CD4-positive, alpha-beta T cell treated with Interleukin-12 subunit alpha and Interleukin-12 subunit beta, for 1 hour (primary cell): Measurements from ENCODE around the gene BPGM.

Source experiments
- DNase-seq: peaks from one replicate; pipeline ENCODE4 v3.0.0-alpha.2; 2020

BPGM gene

DNA sequence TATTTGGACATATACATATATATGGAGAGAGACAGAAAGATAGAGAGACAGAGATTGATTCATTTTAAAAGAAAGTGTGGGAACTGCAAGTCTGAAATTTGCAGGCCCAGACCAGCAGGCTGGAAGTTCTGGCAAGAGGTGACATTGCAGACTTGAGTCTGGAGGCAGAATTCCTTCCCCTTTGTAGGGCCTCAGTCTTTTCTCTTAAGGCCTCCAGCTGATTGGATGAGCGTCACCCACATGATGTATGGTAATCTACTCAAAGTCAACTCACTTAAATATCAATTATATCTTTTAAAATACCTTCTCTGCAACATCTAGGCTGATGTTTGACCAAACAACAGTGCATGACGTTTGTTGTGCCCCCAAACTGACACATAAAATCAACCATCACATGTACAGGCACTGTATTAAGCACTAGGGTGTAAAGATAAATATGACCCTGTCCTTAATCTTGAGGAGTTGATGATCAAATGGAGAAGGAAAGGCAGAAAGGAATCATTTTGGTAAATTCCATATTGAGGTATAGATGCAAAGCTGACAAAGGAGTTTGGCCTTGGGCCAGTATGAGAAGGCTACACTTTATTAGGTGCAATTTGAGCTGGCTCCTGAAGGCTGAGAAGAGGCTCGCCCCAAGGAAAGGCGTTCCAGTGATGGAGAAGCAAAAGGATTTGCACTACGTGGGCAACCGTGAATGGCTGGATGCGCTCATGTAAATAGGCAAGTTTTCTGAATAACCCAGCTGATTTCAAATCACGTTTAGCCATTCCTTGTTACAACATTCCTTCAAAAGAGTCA, 52.6 kb downstream of the BPGM start:
- DNase-seq, result no peak

DNA sequence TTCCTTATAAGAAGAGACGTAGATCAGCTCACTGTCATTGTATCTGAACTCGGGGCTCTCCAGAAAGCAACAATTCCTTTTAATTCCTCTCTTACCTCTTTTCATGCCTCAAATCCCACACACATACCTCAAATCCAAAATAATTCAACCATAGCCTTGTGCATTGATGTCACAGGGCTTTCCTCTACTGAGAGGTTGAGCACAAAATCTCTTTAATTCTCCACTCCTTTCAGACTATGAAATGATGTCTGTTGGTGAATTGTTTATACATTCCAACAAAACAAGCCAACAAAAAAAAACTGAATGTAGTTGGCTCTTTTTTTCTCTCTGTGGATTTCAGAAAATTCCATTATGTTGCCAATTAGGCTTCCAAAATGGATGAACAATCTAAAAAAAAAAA, 53.2 kb downstream of the BPGM start:
- DNase-seq, result no peak

DNA sequence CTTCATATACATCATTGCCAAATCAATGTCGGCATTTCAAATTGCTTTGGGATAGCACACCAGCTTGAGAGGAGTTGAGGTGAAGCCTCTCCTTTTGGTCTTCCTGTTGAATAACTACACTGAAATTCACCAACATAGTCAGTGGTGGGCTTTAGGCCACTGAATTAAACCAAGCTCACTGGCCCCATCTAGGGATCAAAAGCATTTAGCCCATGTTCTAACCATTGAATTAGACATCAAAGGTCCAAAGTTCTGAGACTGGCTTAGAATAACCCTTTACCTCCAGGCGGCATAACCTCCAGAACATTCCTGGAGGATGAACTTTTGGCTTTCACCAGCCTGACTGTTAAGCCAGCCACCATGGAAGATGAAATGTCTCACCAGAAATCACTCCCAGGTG, 54.6 kb downstream of the BPGM start:
- DNase-seq, result peak; percentile 46

DNA sequence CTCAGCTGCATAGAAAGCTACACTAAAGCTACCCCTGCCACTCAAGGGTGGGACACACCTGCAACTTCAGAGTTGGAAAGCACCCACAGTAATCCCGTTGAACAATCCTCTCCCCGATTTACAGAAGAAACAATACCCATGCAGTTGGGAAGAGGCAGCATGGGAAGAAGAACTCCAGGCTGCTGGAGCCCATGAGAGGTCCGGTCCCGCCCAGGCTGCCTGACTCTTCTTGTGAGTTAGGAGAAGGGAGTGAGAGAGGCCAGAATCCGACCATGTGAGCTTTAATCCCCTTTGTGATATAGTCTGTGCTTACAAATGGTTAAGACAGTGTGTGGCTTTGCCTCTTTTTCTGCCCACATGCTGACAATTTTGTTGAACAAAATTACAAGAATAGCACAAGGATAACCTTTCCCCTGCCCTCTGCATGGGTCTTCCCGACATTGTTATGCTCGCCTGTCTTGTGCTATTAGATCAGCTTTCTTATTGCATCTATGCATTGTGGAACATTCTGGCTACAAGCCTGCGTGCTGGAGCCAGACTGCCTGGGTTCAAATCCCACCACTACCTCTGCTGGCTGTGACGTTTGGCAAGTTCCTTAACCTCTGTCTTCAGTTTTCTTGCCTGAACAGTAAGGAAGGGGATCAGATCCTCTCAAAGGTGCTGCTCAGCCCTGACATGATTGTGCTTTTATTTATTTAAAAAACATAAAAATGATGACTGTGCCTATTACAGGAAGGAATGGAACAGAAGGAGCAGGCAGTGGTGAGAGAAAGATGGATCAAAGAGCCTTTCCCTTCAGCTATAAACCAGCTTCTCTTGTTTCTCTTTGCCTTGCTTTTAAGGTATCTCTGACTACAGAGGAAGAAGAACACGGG, 56.0 kb downstream of the BPGM start:
- no peak for DNase-seq

DNA sequence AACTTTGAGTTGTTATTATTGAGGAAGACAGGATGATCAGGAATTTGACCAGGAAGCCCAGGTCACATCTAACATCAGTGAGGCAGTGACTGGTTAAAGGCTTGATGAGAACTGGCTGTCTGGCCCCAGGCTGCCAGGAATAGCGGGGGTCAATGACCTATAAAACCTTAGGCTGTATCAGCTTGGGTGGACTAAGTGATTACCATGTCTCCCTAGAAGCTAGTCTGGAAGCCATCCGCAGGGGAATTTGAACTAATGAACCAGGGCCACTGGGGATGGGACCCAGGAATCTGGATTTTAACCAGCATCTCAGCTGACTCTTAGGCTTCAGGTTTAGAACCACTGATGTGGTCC, 56.6 kb downstream of the BPGM start:
- no peak for DNase-seq

DNA sequence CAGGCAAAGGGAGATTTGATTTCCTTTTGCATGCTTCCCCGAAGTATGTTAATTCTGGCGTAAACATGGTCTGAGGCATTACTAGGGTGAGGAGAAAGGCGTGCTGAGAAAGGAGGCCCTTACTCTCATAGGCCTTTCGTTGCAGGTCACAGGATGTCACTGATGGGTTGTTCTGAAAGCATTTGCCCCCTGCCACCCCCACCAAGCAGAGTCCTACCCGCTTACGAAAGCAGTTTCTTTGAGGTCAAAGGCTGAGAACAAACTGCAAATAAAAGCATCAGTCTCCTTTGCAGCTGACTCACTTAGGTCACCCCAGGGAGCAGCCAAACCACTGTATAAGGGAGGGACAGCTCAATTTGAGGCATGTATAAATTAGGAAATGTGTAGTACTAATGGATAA, 57.1 kb downstream of the BPGM start:
- no peak for DNase-seq

DNA sequence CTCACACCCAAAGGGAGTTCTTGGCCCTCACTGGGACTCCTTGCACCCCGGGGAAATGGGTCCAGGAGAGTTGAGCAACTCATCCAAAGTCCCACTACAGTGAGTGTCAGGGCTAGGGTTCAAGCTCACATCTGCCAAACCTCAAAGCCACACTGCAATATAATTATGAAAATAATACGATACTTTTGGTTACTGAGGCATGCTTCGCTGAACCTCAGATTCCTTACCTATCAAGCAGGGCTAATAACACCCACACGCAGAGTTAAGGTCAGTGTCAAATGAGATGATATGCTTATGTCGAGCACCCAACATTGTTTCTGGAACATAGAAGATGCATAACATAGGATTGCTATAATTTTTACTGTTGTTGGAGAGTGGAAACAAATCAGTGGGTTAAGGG, 58.2 kb downstream of the BPGM start:
- DNase-seq, result no peak

DNA sequence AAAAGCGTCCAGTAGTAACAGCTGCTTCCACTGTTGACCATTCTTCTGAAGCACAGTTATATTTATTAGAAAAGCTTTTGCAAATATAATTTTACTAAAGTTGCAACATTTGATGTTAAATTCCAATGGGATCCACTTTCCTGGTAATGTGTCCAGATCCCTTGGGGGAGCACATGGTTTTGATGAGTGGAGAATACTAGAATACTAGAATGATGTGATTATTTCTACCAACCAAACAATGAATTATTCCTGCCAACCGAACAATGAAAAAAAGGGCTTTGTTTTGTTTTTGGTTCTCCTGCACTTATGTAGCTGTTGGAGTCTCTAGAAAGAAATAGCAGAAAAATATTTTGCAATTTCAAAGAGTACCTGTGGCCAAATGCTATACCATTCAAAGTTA, 59.1 kb downstream of the BPGM start:
- DNase-seq, result no peak

DNA sequence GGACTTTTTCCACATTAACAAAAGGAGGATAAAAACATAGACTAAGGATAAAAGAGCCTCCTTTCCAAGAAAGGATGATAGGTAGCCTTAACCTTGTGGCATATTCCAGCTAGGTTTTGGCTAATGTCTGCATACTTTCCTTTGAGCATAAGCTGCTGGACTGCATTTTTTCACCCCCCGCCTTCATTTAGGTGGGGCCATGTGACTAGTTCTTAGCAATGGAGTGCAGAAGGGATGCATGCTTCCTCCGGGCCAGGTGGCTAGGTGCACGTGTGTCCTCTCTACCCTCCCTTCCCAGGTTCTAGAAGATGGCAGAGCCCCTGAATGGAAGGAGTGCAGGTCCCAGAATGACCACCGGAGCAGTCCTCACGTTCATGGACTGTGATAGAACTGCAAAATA, 59.8 kb downstream of the BPGM start:
- no peak for DNase-seq

DNA sequence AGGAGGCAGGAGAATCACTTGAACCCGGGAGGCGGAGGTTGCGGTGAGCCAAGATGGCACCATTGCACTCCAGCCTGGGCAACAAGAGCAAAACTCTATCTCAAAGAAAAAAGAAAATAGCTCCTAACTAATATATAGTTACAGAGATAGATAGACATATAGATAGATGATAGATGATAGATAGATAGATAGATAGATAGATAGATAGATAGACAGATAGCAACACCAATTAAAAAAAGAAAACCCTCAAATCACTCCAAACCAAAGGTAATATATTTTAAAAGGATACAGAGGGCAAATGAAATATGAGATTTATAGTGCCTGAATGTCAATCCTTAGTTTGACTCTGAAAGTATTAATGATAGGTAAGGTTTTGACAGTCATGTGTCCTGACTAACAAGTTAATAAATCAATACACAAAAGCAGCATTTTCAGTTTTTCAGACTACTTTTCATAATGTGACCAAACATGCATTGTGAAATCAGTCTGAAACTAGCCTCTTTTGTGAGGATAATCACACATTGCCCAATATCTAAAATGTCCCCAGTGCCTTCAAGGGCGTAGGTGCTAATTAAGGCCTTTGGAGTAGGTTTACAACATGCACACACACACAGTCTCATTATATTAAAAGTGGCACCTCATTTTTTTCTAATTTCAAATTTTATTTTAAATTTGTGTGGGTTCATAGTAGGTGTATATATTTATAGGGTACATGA, 61.2 kb downstream of the BPGM start:
- DNase-seq, result no peak

DNA sequence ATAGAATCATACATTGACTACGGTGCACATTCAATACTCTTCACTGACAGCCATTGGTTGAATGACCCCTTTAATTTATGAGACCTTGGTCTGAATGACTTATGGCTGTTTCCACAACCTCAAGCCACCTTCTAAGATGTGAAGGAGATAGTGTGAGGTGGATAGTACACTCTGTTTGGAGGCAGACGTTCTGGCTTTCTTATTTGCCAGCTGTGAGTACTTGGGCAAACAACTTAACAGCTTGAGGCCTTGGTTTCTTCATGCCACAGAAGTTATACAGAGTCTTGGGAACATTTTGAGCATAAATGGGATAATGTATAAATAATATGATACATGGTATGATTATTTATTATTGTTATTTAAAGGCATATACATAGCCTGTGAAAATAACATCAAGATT, 62.0 kb downstream of the BPGM start:
- DNase-seq, result no peak

DNA sequence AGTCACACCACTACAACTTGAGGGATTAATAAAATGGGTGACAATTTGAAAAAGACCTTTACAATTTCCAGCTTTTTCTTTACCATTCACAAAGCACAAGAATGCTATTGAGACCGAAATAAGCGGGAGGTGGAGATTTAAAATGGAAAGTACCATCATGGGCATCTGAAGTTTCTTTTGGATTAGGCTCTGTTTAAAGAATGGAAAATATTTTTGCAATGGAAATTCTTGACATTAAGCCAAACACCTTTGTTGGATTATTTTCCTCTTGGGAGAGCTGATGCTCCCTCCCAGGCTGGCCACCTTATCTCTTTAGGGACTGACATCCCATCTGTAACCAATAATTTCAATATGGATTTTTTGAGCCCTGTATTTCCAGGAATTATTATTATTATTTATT, 62.5 kb downstream of the BPGM start:
- no peak for DNase-seq

DNA sequence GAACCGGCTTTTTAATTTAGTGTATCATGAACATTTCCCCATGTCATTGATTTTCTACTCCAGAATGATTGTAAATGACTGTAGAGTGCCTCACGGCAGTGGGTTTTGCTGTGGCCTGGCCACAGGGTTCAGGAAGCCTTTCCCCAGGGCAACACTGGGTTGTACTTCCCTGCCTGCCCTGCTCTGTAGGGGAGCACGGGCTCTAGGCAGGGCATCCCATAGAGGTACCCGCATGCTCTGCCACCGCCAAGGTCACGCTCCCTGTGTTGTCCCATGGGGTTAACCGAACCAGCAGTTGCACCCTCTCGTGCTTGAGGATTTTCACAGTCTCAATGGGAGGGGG, 63.8 kb downstream of the BPGM start:
- DNase-seq, result peak; percentile 1

DNA sequence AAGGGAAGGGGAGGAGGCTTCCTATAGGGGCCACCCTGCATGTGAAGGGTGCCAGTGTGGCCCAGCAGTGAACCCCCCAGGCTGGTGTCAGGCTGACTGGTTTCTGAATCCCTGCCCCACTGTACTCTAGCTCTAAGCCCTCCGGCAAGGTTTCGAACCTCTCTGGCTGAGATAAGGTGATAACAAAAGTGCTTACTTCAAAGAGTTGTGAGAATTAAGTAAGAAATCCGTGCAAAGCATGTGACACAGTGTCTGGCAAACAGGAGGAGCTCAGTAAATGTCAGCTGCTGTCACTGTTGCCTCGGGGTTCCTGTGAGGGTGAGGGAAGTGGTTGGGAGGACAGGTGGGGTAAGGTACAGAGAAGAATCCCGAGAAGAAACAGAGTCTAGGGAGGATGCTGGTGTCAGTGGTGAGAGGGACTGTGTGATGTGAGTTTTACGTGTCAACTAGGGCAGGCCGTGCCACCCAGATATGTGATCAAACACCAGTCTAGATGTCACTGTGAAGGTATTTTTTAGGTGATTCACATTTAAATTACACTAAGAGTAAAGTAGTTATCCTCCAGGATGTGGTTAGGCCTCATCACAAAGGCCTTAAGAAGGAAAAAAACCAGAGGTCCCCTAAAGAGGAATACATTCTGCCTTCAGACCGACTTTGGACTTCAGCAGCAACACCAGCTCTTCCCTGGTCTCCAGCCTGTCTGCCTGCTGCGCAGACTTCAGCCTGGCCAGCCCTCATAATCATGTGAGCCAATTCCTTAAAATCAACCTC, 64.4 kb downstream of the BPGM start:
- DNase-seq, result peak; percentile 52

DNA sequence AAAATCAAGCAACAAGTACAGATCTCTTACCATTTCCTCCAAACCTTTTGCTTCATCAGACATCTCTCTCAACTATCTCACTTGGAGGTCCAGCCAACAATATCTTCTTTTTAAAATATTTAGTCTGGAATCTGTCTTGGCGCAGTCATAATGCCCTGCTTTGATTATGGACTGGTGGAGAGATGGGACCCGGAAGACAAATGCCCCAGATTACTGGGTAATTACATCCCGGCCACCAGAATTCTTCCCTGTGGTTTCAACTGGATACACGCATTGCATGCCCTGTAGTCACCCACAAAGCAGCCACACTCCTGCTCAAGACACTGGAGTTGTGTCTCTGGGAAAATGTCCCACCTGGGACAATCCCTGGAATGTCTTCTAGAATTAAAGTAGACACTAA, 65.5 kb downstream of the BPGM start:
- no peak for DNase-seq

DNA sequence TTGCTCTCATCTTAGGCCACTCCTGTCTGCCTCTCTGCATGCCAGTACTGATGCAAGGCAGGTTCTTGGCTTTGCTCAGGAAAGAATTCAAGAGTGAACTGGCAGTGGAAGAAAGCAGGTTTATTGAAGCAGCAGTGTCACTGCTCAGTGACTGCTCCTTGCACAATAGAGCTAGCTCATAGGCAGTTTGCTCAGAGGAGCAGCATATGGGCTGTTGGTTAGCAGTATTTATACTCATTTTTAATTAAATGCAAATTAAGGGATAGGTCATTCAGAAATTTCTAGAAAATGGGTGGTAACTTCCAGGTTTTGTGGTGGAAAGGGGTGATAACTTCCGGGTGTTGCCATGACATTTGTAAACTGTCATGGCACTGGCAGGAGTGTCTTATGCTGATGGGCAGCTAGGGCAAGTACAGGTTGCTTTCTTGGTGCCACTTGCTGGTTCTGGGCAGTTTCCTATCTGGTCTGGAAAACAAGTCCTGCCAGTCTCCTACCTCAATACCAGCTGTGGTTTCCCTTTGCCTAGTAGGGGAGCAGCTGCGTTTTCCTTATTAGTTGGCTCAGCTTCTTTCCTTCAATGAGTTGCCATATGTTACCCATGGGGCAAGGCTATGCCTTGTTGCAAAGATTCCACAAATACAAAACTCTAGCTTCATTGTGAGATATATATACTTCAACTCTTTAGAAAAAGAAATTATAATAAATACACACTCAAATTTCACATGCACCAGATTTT, 68.0 kb downstream of the BPGM start:
- no peak for DNase-seq

DNA sequence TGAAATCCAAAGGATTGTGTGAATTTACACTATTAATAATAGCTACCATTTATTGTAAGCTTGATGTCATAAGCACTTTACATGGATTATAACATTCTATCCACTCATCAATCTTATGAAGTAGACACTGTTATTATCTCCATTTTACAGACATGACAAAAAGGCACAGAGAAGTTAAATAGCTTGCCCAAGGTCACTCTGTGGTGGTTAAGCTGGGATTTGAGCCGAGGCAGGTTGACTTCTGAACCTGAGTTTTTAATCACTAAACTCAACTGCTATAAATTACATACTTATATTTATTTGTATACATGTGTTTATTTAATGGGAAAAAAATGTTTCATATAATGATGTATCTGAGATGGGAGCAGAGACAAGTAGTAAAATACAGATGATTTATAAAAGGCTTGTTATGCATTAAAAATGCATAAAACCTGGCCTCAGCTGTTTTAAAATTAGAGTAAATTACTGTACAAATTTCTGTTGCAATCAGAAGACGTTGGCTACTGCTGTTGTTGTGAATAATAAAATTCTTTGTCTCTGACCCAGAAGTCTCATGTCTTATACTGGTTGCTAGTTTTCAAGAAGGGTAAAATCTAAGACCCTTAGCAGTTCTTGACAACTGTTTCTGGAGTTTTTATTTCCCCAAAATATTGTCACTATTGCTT, 71.7 kb downstream of the BPGM start:
- DNase-seq, result no peak

DNA sequence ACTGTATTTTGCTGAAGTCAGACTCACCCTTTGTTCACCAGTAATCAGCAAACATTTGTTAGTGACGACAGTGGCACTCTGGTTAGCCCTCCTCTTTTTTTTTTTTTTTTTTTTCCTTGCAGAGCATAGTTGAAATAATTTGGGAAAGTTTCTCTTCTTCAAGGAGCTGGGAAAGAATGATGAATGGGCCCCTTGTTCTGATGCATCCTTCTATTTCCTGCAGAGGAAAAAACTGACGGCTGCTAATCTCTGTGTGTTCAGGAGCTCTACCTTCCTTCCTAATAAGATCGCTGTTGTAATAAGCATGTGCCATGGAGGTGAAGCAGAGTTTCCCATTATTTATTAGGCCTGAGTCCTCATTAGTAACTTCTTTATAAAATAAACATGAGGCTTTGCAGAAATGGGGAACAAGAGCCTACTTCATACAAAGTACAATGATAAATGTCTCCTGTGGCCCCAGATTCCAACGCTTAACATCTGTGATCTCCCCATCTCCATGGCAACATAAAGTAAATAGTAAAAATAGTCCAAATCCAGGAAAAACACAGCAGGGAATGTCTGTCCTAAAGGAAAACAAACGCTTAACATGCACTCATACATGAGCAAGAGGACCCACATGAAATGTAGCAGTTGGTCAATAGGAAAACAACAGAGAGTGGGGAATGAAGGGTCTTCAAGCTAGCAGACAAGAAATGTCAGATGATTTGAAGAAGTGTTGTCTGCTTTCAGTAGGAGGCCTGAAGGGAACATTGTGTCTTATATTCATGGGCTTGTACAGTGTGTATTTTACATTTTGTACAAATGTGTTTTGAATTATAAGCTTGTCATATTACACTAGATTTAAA, 73.7 kb downstream of the BPGM start:
- DNase-seq, result no peak

DNA sequence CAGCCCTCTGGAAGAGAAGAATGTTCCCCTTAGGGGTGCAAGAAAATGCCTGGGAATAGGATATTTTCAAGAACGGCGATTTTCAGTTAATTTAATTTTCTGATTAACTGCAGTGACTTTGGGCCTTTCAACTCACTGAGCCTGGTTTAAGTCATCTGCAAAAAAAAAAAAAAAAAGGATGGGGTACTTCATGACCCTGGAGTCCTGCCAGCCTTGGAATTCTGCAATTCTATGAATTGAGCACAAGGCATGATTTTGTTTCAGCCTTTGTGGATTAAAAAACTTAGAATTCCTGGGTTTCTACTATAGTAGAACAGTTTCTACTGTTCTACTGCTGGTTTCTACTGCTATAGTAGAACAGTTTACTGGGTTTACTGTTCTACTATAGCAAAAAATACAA, 74.5 kb downstream of the BPGM start:
- DNase-seq, result no peak

DNA sequence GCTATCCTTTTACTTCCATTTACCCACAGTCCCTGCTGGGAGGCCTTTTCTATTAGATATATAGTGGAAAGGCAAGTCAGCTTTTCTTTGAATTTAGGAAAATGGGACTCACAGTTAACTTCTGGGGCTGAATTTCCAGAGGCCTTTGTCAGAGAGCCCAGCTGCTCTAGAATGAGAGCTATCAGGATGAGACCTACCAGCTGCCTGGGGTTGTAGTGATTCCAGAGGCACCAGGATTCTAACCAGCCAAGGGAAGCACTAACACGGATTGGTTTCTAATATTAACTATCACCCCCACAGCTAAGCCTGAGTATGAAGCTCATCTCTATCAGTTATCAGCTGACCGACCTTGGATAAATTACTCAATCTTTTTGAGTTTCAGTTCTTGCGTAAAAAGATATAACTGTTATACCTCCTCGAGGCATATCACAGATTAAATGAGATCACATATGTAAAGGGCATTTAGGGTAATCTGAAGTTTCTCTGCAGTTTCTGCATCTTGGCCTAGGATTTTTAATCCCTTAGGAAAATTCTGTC, 76.2 kb downstream of the BPGM start:
- no peak for DNase-seq

DNA sequence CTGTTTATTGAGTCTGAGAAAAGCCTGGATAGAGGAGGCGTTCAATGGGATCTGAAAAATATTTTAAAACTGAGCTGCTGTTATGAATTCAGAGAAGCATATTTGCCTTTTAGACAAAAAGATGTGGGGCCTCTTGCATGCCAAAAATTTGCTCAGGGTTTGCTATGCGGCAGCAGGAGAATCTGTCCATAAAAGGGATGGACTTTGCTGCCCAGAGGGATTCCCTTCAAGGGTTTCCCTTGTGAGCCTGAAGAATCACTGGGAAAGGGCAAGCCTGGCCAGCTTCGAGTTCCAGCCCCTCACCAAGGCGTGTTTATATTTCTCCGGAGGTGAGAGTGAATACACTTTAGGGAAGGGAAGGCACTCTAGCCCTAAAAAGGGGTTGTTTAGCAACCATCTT, 77.2 kb downstream of the BPGM start:
- no peak for DNase-seq
